WTC11 (cell line): ENCODE measurements around the gene SLITRK5. TPM values are rescaled to one million over a fixed set of nuclear protein-coding genes. Genes with fewer than 3 reads are reported as not detected.
A peak's percentile ranks its signal among the peaks of the same experiment; 100 is the strongest.

ENCODE experiments used
- ATAC-seq: fragments of 200-7000 bp; cut with Tn5 transposase; 2 replicates; pipeline ENCODE4 v1.10.0; 2021; ENCODE audit warnings: mild to moderate bottlenecking, moderate library complexity
- CTCF ChIA-PET: fragments of 300-600 bp; sonication (Branson Sonifier 250); formaldehyde crosslinking; loops from one replicate; lab custom pipeline; 2021; ENCODE audit warnings: antibody characterized with exemption; lab: Charles Lee
- POLR2A ChIA-PET: fragments of 350-600 bp; sonication (Branson Sonifier 250); formaldehyde crosslinking; loops from one replicate; lab custom pipeline; 2021; ENCODE audit warnings: antibody characterized with exemption; lab: Charles Lee
- DNase-seq: peaks from one replicate; pipeline ENCODE4 v3.0.0; 2021; ENCODE audit warnings: low spot score
- H3K27ac Mint-ChIP-seq: 2 replicates; pipeline ENCODE4 v1.8.0; 2021; ENCODE audit warnings: mixed read lengths
- H3K27me3 Mint-ChIP-seq: 2 replicates; pipeline ENCODE4 v1.8.0; 2021; ENCODE audit warnings: low read depth, mild to moderate bottlenecking, moderate library complexity, mixed read lengths
- H3K36me3 Mint-ChIP-seq: 2 replicates; pipeline ENCODE4 v1.8.0; 2021; ENCODE audit warnings: mixed read lengths
- H3K4me1 Mint-ChIP-seq: 2 replicates; pipeline ENCODE4 v1.8.0; 2022; ENCODE audit warnings: mixed read lengths
- H3K4me3 Mint-ChIP-seq: 2 replicates; pipeline ENCODE4 v1.8.0; 2021; ENCODE audit warnings: mild to moderate bottlenecking, moderate library complexity, mixed read lengths
- H3K9me3 Mint-ChIP-seq: 2 replicates; pipeline ENCODE4 v1.8.0; 2021; ENCODE audit warnings: mixed read lengths
- ELF4 ChIP-seq: sonication (generic); formaldehyde crosslinking; IDR thresholded peaks from 2 replicates; pipeline ENCODE4 v1.8.1; 2022; ENCODE audit warnings: low read depth, mild to moderate bottlenecking, moderate library complexity, missing genetic modification reagents
- HMGA2 ChIP-seq: fragments of 250-450 bp; sonication (Bioruptor Pico); IDR thresholded peaks from 2 replicates; pipeline ENCODE4 v1.4.0; 2021; ENCODE audit warnings: mild to moderate bottlenecking, moderate library complexity
- NR1H2 ChIP-seq: sonication (generic); formaldehyde crosslinking; IDR thresholded peaks from 2 replicates; pipeline ENCODE4 v1.9.0; 2021; ENCODE audit warnings: mild to moderate bottlenecking, moderate library complexity, missing genetic modification reagents
- NR3C1 ChIP-seq: sonication (generic); formaldehyde crosslinking; conservative IDR thresholded peaks from 2 replicates; pipeline ENCODE4 v1.8.1; 2023; ENCODE audit warnings: low read depth, mild to moderate bottlenecking, missing genetic modification reagents
- RELA ChIP-seq: sonication (generic); formaldehyde crosslinking; IDR thresholded peaks from 2 replicates; pipeline ENCODE4 v1.8.1; 2022; ENCODE audit warnings: missing genetic modification reagents, mild to moderate bottlenecking, borderline replicate concordance
- SMAD3 ChIP-seq: sonication (generic); formaldehyde crosslinking; IDR thresholded peaks from 2 replicates; pipeline ENCODE4 v1.8.0; 2022; ENCODE audit warnings: missing genetic modification reagents, mild to moderate bottlenecking, borderline replicate concordance
- TEAD4 ChIP-seq: sonication (generic); formaldehyde crosslinking; IDR thresholded peaks from 2 replicates; pipeline ENCODE4 v1.8.0; 2022; ENCODE audit warnings: mild to moderate bottlenecking, missing genetic modification reagents
- ZNF219 ChIP-seq: sonication (generic); formaldehyde crosslinking; IDR thresholded peaks from 2 replicates; pipeline ENCODE4 v1.8.0; 2023; ENCODE audit warnings: missing genetic modification reagents, mild to moderate bottlenecking, borderline replicate concordance
- ZNF416 ChIP-seq: fragments of 250-450 bp; sonication (Bioruptor Pico); IDR thresholded peaks from 2 replicates; pipeline ENCODE4 v1.9.0; 2021; ENCODE audit warnings: mild to moderate bottlenecking, inconsistent platforms
- ZNF512 ChIP-seq: sonication (generic); formaldehyde crosslinking; IDR thresholded peaks from 2 replicates; pipeline ENCODE4 v1.8.1; 2022; ENCODE audit warnings: missing genetic modification reagents, borderline replicate concordance
- total RNA-seq: library from RNA; stranded (reverse); gene quantifications from 3 replicates; pipeline ENCODE4 v1.2.3, GENCODE V29; 2021
- TF ChIP-seq, protein P1 (sequence below): sonication (generic); formaldehyde crosslinking; IDR thresholded peaks from 2 replicates; pipeline ENCODE4 v1.8.0; 2022; ENCODE audit warnings: mild to moderate bottlenecking, missing genetic modification reagents
- TF ChIP-seq, protein P2 (sequence below): sonication (generic); formaldehyde crosslinking; IDR thresholded peaks from 2 replicates; pipeline ENCODE4 v1.8.1; 2023; ENCODE audit warnings: mild to moderate bottlenecking, moderate library complexity, missing genetic modification reagents
- TF ChIP-seq, protein P3 (sequence below): fragments of 250-450 bp; sonication (Bioruptor Pico); IDR thresholded peaks from 2 replicates; pipeline ENCODE4 v1.9.0; 2021; ENCODE audit warnings: moderate library complexity, mild to moderate bottlenecking, inconsistent platforms, borderline replicate concordance
- TF ChIP-seq, protein P4 (sequence below): fragments of 250-450 bp; sonication (Bioruptor Pico); IDR thresholded peaks from 2 replicates; pipeline ENCODE4 v1.8.0; 2021; ENCODE audit warnings: mild to moderate bottlenecking
- TF ChIP-seq, protein P5 (sequence below): sonication (generic); formaldehyde crosslinking; IDR thresholded peaks from 2 replicates; pipeline ENCODE4 v1.8.0; 2023; ENCODE audit warnings: missing genetic modification reagents
- TF ChIP-seq, protein P6 (sequence below): sonication (generic); formaldehyde crosslinking; IDR thresholded peaks from 2 replicates; pipeline ENCODE4 v1.8.1; 2023; ENCODE audit warnings: mild to moderate bottlenecking, missing genetic modification reagents
- TF ChIP-seq, protein P7 (sequence below): fragments of 250-450 bp; sonication (Bioruptor Pico); IDR thresholded peaks from 2 replicates; pipeline ENCODE4 v1.9.0; 2021; ENCODE audit warnings: mild to moderate bottlenecking, borderline replicate concordance

The SLITRK5 gene
- total RNA-seq, 1 experiment from 2014 or later: 3.7 TPM

DNA sequence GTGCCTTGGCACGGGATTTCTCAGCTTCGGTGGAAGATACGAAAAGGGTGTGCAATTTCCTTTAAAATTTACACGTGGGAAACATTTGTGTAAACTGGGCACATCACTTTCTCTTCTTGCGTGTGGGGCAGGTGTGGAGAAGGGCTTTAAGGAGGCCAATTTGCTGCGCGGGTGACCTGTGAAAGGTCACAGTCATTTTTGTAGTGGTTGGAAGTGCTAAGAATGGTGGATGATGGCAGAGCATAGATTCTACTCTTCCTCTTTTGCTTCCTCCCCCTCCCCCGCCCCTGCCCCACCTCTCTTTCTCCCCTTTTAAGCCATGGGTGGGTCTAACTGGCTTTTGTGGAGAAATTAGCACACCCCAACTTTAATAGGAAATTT is 7.2 kb downstream of the SLITRK5 start:
- CTCF ChIA-PET: no interaction called here
- no peak for ATAC-seq

GRCh38 chr13:87680298-87680697 is 9.1 kb downstream of the SLITRK5 start:
- no peak for DNase-seq
- peaks cover 16% of the 10 kb centered on the region for H3K36me3 Mint-ChIP-seq
- TF ChIP-seq ZNF219 (CRISPR knock-in tag): no peak
- TF ChIP-seq, protein P1, sequence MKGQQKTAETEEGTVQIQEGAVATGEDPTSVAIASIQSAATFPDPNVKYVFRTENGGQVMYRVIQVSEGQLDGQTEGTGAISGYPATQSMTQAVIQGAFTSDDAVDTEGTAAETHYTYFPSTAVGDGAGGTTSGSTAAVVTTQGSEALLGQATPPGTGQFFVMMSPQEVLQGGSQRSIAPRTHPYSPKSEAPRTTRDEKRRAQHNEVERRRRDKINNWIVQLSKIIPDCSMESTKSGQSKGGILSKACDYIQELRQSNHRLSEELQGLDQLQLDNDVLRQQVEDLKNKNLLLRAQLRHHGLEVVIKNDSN: no peak
- no peak for TF ChIP-seq TEAD4 (CRISPR knock-in tag)
- TF ChIP-seq, protein P2, sequence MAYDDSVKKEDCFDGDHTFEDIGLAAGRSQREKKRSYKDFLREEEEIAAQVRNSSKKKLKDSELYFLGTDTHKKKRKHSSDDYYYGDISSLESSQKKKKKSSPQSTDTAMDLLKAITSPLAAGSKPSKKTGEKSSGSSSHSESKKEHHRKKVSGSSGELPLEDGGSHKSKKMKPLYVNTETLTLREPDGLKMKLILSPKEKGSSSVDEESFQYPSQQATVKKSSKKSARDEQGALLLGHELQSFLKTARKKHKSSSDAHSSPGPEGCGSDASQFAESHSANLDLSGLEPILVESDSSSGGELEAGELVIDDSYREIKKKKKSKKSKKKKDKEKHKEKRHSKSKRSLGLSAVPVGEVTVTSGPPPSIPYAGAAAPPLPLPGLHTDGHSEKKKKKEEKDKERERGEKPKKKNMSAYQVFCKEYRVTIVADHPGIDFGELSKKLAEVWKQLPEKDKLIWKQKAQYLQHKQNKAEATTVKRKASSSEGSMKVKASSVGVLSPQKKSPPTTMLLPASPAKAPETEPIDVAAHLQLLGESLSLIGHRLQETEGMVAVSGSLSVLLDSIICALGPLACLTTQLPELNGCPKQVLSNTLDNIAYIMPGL (CRISPR knock-in tag): no peak
- TF ChIP-seq, protein P3, sequence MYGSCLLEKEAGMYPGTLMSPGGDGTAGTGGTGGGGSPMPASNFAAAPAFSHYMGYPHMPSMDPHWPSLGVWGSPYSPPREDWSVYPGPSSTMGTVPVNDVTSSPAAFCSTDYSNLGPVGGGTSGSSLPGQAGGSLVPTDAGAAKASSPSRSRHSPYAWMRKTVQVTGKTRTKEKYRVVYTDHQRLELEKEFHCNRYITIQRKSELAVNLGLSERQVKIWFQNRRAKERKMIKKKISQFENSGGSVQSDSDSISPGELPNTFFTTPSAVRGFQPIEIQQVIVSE (CRISPR knock-in tag): no peak
- TF ChIP-seq, protein P4, sequence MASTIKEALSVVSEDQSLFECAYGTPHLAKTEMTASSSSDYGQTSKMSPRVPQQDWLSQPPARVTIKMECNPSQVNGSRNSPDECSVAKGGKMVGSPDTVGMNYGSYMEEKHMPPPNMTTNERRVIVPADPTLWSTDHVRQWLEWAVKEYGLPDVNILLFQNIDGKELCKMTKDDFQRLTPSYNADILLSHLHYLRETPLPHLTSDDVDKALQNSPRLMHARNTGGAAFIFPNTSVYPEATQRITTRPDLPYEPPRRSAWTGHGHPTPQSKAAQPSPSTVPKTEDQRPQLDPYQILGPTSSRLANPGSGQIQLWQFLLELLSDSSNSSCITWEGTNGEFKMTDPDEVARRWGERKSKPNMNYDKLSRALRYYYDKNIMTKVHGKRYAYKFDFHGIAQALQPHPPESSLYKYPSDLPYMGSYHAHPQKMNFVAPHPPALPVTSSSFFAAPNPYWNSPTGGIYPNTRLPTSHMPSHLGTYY (CRISPR knock-in tag): no peak
- TF ChIP-seq, protein P5, sequence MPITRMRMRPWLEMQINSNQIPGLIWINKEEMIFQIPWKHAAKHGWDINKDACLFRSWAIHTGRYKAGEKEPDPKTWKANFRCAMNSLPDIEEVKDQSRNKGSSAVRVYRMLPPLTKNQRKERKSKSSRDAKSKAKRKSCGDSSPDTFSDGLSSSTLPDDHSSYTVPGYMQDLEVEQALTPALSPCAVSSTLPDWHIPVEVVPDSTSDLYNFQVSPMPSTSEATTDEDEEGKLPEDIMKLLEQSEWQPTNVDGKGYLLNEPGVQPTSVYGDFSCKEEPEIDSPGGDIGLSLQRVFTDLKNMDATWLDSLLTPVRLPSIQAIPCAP: no peak
- no peak for TF ChIP-seq ELF4 (CRISPR knock-in tag)
- no peak for TF ChIP-seq ZNF512
- no peak for TF ChIP-seq SMAD3 (CRISPR knock-in tag)
- no peak for TF ChIP-seq ZNF416
- POLR2A ChIA-PET: no interaction called here
- peaks cover 42% of the 10 kb centered on the region for H3K27me3 Mint-ChIP-seq
- peaks cover 25% of the 10 kb centered on the region for H3K4me1 Mint-ChIP-seq
- ATAC-seq: no peak
- CTCF ChIA-PET: no interaction called here
- no peaks in the 10 kb centered on the region for H3K9me3 Mint-ChIP-seq
- no peak overlapping the region for H3K4me3 Mint-ChIP-seq
- H3K27ac Mint-ChIP-seq: no peak overlapping the region

More for the DNA sequence above, 7.2 kb downstream of the SLITRK5 start:
- H3K27me3 Mint-ChIP-seq: peaks cover 61% of the 10 kb centered on the region
- peak overlapping the region; percentile 79 for H3K4me3 Mint-ChIP-seq
- H3K4me1 Mint-ChIP-seq: peaks cover 36% of the 10 kb centered on the region
- POLR2A ChIA-PET: no interaction called here
- no peak overlapping the region for H3K27ac Mint-ChIP-seq
- H3K36me3 Mint-ChIP-seq: peaks cover 16% of the 10 kb centered on the region
- DNase-seq: no peak
- H3K9me3 Mint-ChIP-seq: no peaks in the 10 kb centered on the region
- TF ChIP-seq, protein P6, sequence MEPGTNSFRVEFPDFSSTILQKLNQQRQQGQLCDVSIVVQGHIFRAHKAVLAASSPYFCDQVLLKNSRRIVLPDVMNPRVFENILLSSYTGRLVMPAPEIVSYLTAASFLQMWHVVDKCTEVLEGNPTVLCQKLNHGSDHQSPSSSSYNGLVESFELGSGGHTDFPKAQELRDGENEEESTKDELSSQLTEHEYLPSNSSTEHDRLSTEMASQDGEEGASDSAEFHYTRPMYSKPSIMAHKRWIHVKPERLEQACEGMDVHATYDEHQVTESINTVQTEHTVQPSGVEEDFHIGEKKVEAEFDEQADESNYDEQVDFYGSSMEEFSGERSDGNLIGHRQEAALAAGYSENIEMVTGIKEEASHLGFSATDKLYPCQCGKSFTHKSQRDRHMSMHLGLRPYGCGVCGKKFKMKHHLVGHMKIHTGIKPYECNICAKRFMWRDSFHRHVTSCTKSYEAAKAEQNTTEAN (CRISPR knock-in tag): no peak
- TF ChIP-seq HMGA2 (CRISPR knock-in tag): no peak
- TF ChIP-seq, protein P7, sequence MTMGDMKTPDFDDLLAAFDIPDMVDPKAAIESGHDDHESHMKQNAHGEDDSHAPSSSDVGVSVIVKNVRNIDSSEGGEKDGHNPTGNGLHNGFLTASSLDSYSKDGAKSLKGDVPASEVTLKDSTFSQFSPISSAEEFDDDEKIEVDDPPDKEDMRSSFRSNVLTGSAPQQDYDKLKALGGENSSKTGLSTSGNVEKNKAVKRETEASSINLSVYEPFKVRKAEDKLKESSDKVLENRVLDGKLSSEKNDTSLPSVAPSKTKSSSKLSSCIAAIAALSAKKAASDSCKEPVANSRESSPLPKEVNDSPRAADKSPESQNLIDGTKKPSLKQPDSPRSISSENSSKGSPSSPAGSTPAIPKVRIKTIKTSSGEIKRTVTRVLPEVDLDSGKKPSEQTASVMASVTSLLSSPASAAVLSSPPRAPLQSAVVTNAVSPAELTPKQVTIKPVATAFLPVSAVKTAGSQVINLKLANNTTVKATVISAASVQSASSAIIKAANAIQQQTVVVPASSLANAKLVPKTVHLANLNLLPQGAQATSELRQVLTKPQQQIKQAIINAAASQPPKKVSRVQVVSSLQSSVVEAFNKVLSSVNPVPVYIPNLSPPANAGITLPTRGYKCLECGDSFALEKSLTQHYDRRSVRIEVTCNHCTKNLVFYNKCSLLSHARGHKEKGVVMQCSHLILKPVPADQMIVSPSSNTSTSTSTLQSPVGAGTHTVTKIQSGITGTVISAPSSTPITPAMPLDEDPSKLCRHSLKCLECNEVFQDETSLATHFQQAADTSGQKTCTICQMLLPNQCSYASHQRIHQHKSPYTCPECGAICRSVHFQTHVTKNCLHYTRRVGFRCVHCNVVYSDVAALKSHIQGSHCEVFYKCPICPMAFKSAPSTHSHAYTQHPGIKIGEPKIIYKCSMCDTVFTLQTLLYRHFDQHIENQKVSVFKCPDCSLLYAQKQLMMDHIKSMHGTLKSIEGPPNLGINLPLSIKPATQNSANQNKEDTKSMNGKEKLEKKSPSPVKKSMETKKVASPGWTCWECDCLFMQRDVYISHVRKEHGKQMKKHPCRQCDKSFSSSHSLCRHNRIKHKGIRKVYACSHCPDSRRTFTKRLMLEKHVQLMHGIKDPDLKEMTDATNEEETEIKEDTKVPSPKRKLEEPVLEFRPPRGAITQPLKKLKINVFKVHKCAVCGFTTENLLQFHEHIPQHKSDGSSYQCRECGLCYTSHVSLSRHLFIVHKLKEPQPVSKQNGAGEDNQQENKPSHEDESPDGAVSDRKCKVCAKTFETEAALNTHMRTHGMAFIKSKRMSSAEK (CRISPR knock-in tag): no peak
- TF ChIP-seq RELA (CRISPR knock-in tag): no peak
- TF ChIP-seq ZNF512: no peak
- no peak for TF ChIP-seq NR3C1 (CRISPR knock-in tag)
- no peak for TF ChIP-seq NR1H2 (CRISPR knock-in tag)
